Ectodermal cell (in vitro differentiated cells): Measurements from ENCODE around the gene MYO1A.

Experiments used
- H3K27ac ChIP-seq: 2 replicates; pipeline ENCODE4 v1.7.0; 2013; ENCODE audit warnings: mild to moderate bottlenecking, low read depth, low read length; ENCODE audit not compliant: insufficient read depth, poor library complexity, severe bottlenecking
- H3K27me3 ChIP-seq: 2 replicates; pipeline ENCODE4 v1.7.0; 2013; ENCODE audit warnings: mild to moderate bottlenecking, low read length; ENCODE audit not compliant: insufficient read depth, control insufficient read depth, poor library complexity, severe bottlenecking
- H3K36me3 ChIP-seq: one replicate; pipeline ENCODE4 v1.7.0; 2013; ENCODE audit warnings: low read length; ENCODE audit not compliant: control insufficient read depth, insufficient read depth
- H3K4me1 ChIP-seq: one replicate; pipeline ENCODE4 v1.7.0; 2013; ENCODE audit warnings: low read length; ENCODE audit not compliant: control insufficient read depth, insufficient read depth
- H3K4me3 ChIP-seq: 2 replicates; pipeline ENCODE4 v1.7.0; 2013; ENCODE audit warnings: low read depth, low read length, control low read depth; ENCODE audit not compliant: insufficient read depth
- H3K9me3 ChIP-seq: 2 replicates; pipeline ENCODE4 v1.7.0; 2013; ENCODE audit warnings: mild to moderate bottlenecking, low read length, moderate library complexity; ENCODE audit not compliant: control insufficient read depth
- WGBS, 2 experiments: methylation state at CpG; one replicate each; pipeline ENCODE4 v1.1.7; 2013; ENCODE audit warnings: missing lambda C conversion rate in 2 of 2; 5-methylcytosine and 5-hydroxymethylcytosine counted together

The MYO1A gene

DNA sequence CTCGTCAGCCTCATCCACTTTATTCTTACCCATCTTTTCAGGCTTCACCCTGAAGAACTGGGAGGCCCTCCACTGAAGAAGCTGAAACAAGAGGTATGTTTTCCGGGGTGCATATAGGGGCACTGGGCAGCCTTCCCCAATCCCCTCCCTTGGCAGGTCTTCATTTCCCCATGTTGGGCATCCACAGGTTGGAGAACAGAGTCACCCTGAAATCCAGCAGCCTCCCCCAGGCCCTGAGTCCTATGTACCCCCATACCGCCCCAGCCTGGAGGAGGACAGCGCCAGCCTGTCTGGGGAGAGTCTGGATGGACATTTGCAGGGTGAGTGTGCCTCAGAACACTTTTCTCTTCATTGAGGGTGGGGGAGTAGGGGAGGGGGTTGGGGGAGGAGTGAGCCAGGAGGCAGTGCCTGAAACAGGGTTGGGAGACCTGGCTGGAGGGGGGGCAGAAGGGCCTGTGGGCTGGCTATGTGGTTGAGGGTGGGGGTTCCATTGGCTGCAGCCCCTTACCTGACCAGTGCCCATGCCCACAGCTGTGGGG, 43.0 kb upstream of the MYO1A start:
- H3K4me1 ChIP-seq = peaks cover 41% of the 10 kb centered on the region
- H3K27me3 ChIP-seq = no peaks in the 10 kb centered on the region
- H3K27ac ChIP-seq = no peak overlapping the region
- 91 to 95% methylated on average over 4 of the region's 4 CpGs for WGBS, 2 experiments
- peaks cover 26% of the 10 kb centered on the region for H3K36me3 ChIP-seq
- H3K9me3 ChIP-seq = no peaks in the 10 kb centered on the region
- no peak overlapping the region for H3K4me3 ChIP-seq

DNA sequence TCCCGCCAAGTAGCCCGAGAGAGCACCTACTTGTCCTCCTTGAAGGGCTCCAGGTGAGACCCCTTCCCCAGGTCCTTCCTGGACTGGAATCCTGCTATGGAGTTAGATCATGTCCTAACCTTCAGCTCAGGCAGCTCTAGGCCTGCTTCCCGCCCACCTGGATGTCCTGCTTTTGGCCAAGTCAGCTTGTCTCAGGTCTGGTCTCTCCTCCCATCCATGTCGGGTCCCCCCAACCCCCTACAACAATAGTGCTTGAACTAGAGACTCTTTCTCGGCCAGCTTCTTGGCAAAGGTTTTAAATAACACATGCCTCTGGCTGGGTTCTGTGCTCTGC, 42.6 kb upstream of the MYO1A start:
- peaks cover 41% of the 10 kb centered on the region for H3K4me1 ChIP-seq
- peaks cover 26% of the 10 kb centered on the region for H3K36me3 ChIP-seq
- H3K9me3 ChIP-seq = no peaks in the 10 kb centered on the region
- WGBS, 2 experiments = 92 to 94% methylated on average over 5 of the region's 5 CpGs
- no peak overlapping the region for H3K27ac ChIP-seq
- no peaks in the 10 kb centered on the region for H3K27me3 ChIP-seq
- H3K4me3 ChIP-seq = no peak overlapping the region

DNA sequence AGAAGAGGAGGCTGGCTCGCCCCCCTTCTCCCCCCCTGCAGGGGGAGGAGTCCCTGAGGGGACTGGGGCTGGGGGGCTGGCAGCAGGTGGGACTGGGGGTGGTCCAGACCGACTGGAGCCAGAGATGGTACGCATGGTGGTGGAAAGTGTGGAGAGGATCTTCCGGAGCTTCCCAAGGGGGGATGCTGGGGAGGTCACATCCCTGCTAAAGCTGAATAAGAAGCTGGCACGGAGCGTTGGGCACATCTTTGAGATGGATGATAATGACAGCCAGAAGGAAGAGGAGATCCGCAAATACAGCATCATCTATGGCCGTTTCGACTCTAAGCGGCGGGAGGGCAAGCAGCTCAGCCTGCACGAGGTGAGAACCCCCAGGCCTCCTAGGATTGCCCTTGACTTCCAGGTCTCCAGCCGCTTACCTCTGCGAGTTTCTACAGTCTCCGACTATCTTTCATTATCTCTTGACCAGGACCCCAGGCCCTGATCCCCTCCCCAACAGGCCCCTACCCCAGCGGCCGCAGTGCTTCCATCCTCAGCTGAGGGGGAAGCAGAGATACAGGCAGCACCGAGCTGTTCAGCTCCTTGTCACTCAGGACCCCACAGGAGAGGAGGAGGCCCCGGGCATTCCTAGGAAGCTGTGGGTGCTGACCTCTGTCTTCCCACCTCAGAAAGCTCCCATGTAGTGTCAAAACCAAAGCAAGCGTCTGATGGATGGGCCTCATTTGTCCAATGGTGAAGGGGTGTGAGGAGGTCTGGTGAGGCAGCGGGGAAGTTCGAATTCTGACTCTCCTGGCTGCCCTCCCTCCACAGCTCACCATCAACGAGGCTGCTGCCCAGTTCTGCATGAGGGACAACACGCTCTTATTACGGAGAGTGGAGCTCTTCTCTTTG, 42.0 kb upstream of the MYO1A start:
- Histone ChIP-seq H3K4me1 (peaks cover 41% of the 10 kb centered on the region), H3K4me3 (no peak overlapping the region), H3K27ac (no peak overlapping the region), H3K36me3 (peaks cover 26% of the 10 kb centered on the region), H3K9me3 (no peaks in the 10 kb centered on the region), H3K27me3 (no peaks in the 10 kb centered on the region)
- 89 to 91% methylated on average over 25 of the region's 25 CpGs for WGBS, 2 experiments

GRCh38 chr12:57090924-57091637, 41.2 kb upstream of the MYO1A start:
- WGBS, 2 experiments = 90 to 92% methylated on average over 22 of the region's 22 CpGs
- Histone ChIP-seq H3K36me3 (peaks cover 26% of the 10 kb centered on the region), H3K4me1 (peaks cover 41% of the 10 kb centered on the region), H3K27me3 (no peaks in the 10 kb centered on the region), H3K9me3 (no peaks in the 10 kb centered on the region), H3K27ac (no peak overlapping the region), H3K4me3 (peak overlapping the region; percentile 61)

DNA sequence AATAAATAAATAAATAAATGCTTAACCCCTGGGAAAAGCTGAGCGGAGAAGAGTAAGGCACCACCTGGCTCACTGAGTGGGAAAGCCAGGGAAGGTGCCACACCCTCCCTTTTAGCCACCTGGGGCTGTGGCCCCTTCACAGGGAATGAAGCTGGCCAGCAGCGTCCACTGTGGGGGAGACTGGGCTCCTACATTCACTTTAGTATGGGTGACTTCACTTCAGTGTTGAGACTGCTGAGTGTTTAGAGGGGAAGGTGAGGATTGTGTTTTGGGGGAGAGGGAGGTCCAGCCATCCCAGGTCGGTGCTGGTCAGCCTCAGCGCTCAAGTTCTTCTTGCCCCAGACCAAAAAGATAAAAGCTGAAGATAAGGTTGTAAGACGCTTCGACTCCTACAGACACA, 40.6 kb upstream of the MYO1A start:
- 83 to 87% methylated on average over 6 of the region's 6 CpGs for WGBS, 2 experiments
- Histone ChIP-seq H3K27ac (no peak overlapping the region), H3K4me3 (peak overlapping the region; percentile 61), H3K27me3 (no peaks in the 10 kb centered on the region), H3K9me3 (no peaks in the 10 kb centered on the region), H3K36me3 (peaks cover 22% of the 10 kb centered on the region), H3K4me1 (peaks cover 41% of the 10 kb centered on the region)

GRCh38 chr12:57089271-57090245, 39.6 kb upstream of the MYO1A start:
- Histone ChIP-seq H3K27me3 (no peaks in the 10 kb centered on the region), H3K4me1 (peaks cover 35% of the 10 kb centered on the region), H3K9me3 (no peaks in the 10 kb centered on the region), H3K27ac (peak overlapping the region; percentile 50), H3K4me3 (peak overlapping the region; percentile 61), H3K36me3 (peaks cover 15% of the 10 kb centered on the region)
- 1% methylated on average over 45 of the region's 45 CpGs for WGBS, 2 experiments

- 0% methylated on average over 83 to 86 of the region's 91 CpGs for WGBS, 2 experiments
- Histone ChIP-seq H3K36me3 (peaks cover 13% of the 10 kb centered on the region), H3K4me3 (peak within 1 kb of the TSS; percentile 61), H3K27me3 (no peaks in the 10 kb centered on the region), H3K4me1 (peaks cover 25% of the 10 kb centered on the region), H3K27ac (peak within 1 kb of the TSS; percentile 97), H3K9me3 (no peaks in the 10 kb centered on the region)
These were observed 38.7 kb upstream of the MYO1A start, which contains the start of gene NAB2 for GRCh38 chr12:57088354-57089270. Gene NAB2, plus strand, starts transcription at chr12:57089114. Its CDS starts 158 bp downstream, at chr12:57089272.

GRCh38 chr12:57087691-57088353, 37.9 kb upstream of the MYO1A start:
- no peaks in the 10 kb centered on the region for H3K27me3 ChIP-seq
- H3K27ac ChIP-seq = peak overlapping the region; percentile 97
- no peaks in the 10 kb centered on the region for H3K9me3 ChIP-seq
- H3K36me3 ChIP-seq = peaks cover 8% of the 10 kb centered on the region
- peak overlapping the region; percentile 60 for H3K4me3 ChIP-seq
- WGBS, 2 experiments = 0% methylated on average over 36 to 37 of the region's 37 CpGs
- peaks cover 20% of the 10 kb centered on the region for H3K4me1 ChIP-seq
